ENCODE measurements around the gene NAA40. TPM values are rescaled to one million over a fixed set of nuclear protein-coding genes. Genes with fewer than 3 reads are reported as not detected.

The NAA40 gene
- total and polyA plus RNA-seq, 2 of the 13 experiments (the other 11 are each of a cell fraction or from before 2014, with no cell fraction given), result 11.1 to 17.9 TPM

DNA sequence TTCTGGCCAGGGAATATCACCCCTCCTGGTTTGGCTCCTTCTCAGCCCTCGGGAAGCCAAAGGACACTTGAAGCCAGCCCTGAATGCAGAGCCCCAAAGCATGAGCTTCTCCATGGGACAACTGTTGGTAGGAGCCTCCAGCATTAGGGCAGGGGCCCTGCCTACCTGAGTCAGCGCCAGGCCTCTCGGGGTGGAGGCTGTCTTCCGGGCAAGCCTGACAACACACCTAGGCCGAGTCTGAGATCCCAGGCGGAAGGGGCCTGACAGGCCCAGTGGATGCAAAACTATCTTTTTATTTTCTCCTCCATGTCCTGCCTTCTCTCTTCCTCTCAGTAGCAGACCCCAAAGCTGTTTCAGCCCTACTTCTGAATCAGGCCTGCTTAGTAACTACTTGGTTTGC lies 49.5 kb upstream of the NAA40 start:
- BruUV-seq (replicated peaks), result no TSS peak
- peak overlapping the region; percentile 46 to 79 (median 53) for H3K4me3 ChIP-seq (replicated peaks in 1 of 3; ENCODE audit: insufficient read depth in 1 of 3, low read depth in 2 of 3, low read length in 3 of 3)
- 0 out of 2 replicates have a peak, but pooled peaks cover 3% of the 10 kb centered on the region for H4K20me1 ChIP-seq (ENCODE audit: insufficient read depth, low read length)
- FAIRE-seq, result no peak
- H3K4me1 ChIP-seq (ENCODE audit: insufficient read depth, low read length), result peaks cover 41% of the 10 kb centered on the region
- POLR2A ChIA-PET, result interaction anchor here (1.3 to 2.9 kb wide), 3 partner anchors 28 to 292 kb away, joined by 3 to 23 read pairs (median 10); partner anchors contain the start of genes MARK2 and RCOR2
- WGBS (ENCODE audit: low lambda C conversion rate), result 35% methylated on average over 5 of the region's 6 CpGs
- DNase-seq (ENCODE audit: low spot score), result no peak
- peak overlapping the region; percentile 80 for H3K9ac ChIP-seq (ENCODE audit: insufficient read depth, low read depth, low read length)
- in situ Hi-C loops (cut with HindIII; ENCODE audit: extremely low pct_ligation_motif_present, low pct_unique_long_range_greater_than_20kb), result loop anchor here (5.0 kb wide), 1 partner anchor 52 kb away; the partner anchor contains the start of gene MARK2
- no peaks in the 10 kb centered on the region for H3K9me3 ChIP-seq (ENCODE audit: low read length)
- no peaks in the 10 kb centered on the region for H3K27me3 ChIP-seq (ENCODE audit: control insufficient read depth in 1 of 2, insufficient read depth in 2 of 2, low read length in 2 of 2)
- H3K79me2 ChIP-seq (ENCODE audit: insufficient read depth, low read length), result peaks cover 50% of the 10 kb centered on the region
- CTCF ChIA-PET (ENCODE audit: low intra/inter-chr PET ratio, low total read pairs), result no interaction called here
- intact Hi-C loops (cut with micrococcal nuclease; ENCODE audit: unreplicated experiment), result no loop called here
- peak overlapping the region; percentile 92 for H3K27ac ChIP-seq (ENCODE audit: extremely low read length, insufficient read depth, low read length)
- peak; percentile 20 for ATAC-seq
- peaks cover 3 to 11% of the 10 kb centered on the region in 2 experiments; a peak in 2 of 5 replicates for H3K36me3 ChIP-seq (replicated peaks in 1 of 2; ENCODE audit: control insufficient read depth in 1 of 2, insufficient read depth in 2 of 2, low read length in 2 of 2)
- TF ChIP-seq KDM6A (CRISPR knock-in tag; IDR thresholded peaks at IDR 0.05; ENCODE audit: low read depth) (no peak), ZNF75D (CRISPR knock-in tag; IDR thresholded peaks at IDR 0.05; ENCODE audit: borderline replicate concordance) (0 out of 2 replicates have a peak, but pooled peaks have one; percentile 61), HNF4G (IDR thresholded peaks at IDR 0.05; ENCODE audit: borderline replicate concordance, low read depth, low read length) (no peak), HNF4G (CRISPR knock-in tag; IDR thresholded peaks at IDR 0.05; ENCODE audit: borderline replicate concordance, low read depth) (no peak), CAMTA2 (CRISPR knock-in tag; IDR thresholded peaks at IDR 0.05; ENCODE audit: borderline replicate concordance) (no peak), ZNF264 (CRISPR knock-in tag; IDR thresholded peaks at IDR 0.05) (peak; percentile 76; the same call in 1 of the 2 replicates), CHCHD3 (CRISPR knock-in tag; IDR thresholded peaks at IDR 0.05) (0 out of 2 replicates have a peak, but pooled peaks have one; percentile 51), REL (CRISPR knock-in tag; conservative IDR thresholded peaks at IDR 0.05) (no peak)
- TF ChIP-seq, protein P1, sequence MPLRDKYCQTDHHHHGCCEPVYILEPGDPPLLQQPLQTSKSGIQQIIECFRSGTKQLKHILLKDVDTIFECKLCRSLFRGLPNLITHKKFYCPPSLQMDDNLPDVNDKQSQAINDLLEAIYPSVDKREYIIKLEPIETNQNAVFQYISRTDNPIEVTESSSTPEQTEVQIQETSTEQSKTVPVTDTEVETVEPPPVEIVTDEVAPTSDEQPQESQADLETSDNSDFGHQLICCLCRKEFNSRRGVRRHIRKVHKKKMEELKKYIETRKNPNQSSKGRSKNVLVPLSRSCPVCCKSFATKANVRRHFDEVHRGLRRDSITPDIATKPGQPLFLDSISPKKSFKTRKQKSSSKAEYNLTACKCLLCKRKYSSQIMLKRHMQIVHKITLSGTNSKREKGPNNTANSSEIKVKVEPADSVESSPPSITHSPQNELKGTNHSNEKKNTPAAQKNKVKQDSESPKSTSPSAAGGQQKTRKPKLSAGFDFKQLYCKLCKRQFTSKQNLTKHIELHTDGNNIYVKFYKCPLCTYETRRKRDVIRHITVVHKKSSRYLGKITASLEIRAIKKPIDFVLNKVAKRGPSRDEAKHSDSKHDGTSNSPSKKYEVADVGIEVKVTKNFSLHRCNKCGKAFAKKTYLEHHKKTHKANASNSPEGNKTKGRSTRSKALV (CRISPR knock-in tag; IDR thresholded peaks at IDR 0.05), result no peak
- TF ChIP-seq, protein P2, sequence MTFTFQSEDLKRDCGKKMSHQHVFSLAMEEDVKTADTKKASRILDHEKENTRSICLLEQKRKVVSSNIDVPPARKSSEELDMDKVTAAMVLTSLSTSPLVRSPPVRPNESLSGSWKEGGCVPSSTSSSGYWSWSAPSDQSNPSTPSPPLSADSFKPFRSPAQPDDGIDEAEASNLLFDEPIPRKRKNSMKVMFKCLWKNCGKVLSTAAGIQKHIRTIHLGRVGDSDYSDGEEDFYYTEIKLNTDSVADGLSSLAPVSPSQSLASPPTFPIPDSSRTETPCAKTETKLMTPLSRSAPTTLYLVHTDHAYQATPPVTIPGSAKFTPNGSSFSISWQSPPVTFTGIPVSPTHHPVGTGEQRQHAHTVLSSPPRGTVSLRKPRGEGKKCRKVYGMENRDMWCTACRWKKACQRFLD (CRISPR knock-in tag; IDR thresholded peaks at IDR 0.05; ENCODE audit: borderline replicate concordance), result no peak
- H3K4me2 ChIP-seq (ENCODE audit: low read depth, low read length), result peak overlapping the region; percentile 95
- no peak overlapping the region for H2AFZ ChIP-seq (ENCODE audit: low read length)
